OCI-LY1 (cell line): ENCODE results near the gene BMP7.

Source experiments
- EZH2 ChIP-seq: fragments of 200-600 bp; sonication (generic), shearing (Covaris generic); IDR thresholded peaks from 2 replicates; pipeline ENCODE4 v1.8.0; 2017; ENCODE audit warnings: borderline replicate concordance, mixed run types, mild to moderate bottlenecking, antibody characterized with exemption, low read length, moderate library complexity, mixed read lengths
- TF ChIP-seq, protein P1 (sequence below): fragments of 200-600 bp; sonication (generic), shearing (Covaris generic); IDR thresholded peaks from 2 replicates; pipeline ENCODE4 v1.5.1; 2017; ENCODE audit warnings: mild to moderate bottlenecking, antibody characterized with exemption, low read length, moderate library complexity, mixed read lengths

- TF ChIP-seq, protein P1, sequence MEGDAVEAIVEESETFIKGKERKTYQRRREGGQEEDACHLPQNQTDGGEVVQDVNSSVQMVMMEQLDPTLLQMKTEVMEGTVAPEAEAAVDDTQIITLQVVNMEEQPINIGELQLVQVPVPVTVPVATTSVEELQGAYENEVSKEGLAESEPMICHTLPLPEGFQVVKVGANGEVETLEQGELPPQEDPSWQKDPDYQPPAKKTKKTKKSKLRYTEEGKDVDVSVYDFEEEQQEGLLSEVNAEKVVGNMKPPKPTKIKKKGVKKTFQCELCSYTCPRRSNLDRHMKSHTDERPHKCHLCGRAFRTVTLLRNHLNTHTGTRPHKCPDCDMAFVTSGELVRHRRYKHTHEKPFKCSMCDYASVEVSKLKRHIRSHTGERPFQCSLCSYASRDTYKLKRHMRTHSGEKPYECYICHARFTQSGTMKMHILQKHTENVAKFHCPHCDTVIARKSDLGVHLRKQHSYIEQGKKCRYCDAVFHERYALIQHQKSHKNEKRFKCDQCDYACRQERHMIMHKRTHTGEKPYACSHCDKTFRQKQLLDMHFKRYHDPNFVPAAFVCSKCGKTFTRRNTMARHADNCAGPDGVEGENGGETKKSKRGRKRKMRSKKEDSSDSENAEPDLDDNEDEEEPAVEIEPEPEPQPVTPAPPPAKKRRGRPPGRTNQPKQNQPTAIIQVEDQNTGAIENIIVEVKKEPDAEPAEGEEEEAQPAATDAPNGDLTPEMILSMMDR: no peak
- TF ChIP-seq EZH2: no peak
Observed at GRCh38 chr20:57259121-57259937, 7.1 kb downstream of the BMP7 start.
